NCI-H2196 (cell line): Measurements from ENCODE around the gene MFGE8.

ENCODE experiments used
- DNase-seq: peaks from one replicate; lab custom pipeline; 2025; ENCODE audit not compliant: unreplicated experiment; lab: John Stamatoyannopoulos, UW

The MFGE8 gene

GRCh38 chr15:88900309-88900981 lies 12.7 kb downstream of the MFGE8 start:
- DNase-seq = no peak

GRCh38 chr15:88899251-88899650 lies 13.9 kb downstream of the MFGE8 start:
- DNase-seq = no peak

DNA sequence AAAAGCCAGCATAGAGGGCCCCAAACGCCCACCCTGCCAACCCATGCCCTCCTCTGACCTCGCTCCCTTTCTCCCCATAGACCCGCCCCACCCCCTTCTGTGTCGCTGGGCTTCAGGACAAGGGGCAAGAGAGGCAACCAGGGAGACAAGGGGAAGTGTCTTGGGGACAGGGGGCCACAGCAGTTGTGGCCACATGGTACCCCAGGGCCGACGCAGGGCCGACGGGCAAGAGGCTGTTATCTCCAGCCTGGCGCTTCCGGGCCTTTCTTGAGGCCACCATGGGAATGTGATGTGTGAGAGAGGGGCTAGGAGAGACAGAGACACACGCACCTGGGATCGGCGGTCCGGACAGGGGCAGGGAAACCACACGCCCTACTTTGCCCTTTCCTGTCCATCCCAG lies 14.4 kb downstream of the MFGE8 start:
- DNase-seq = no peak

- DNase-seq = peak; percentile 54
These were observed 15.6 kb downstream of the MFGE8 start for GRCh38 chr15:88897456-88898194.

DNA sequence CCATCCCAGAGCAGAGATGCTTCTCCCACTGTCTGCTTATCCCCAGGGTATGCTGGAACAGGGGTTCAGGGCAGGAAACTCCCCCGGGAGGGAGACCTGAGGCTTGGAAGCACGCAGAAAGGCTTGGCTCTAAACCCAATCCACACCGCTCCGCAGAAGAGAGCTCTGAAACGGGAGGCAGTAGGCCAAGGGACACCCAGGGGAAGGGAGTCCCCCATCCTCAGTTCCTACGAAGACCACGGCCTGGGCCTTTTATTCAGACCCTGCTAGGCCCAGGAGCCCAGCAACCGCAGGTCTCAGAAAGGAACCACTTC lies 16.1 kb downstream of the MFGE8 start:
- DNase-seq = no peak

GRCh38 chr15:88896333-88897033 lies 16.7 kb downstream of the MFGE8 start:
- no peak for DNase-seq

DNA sequence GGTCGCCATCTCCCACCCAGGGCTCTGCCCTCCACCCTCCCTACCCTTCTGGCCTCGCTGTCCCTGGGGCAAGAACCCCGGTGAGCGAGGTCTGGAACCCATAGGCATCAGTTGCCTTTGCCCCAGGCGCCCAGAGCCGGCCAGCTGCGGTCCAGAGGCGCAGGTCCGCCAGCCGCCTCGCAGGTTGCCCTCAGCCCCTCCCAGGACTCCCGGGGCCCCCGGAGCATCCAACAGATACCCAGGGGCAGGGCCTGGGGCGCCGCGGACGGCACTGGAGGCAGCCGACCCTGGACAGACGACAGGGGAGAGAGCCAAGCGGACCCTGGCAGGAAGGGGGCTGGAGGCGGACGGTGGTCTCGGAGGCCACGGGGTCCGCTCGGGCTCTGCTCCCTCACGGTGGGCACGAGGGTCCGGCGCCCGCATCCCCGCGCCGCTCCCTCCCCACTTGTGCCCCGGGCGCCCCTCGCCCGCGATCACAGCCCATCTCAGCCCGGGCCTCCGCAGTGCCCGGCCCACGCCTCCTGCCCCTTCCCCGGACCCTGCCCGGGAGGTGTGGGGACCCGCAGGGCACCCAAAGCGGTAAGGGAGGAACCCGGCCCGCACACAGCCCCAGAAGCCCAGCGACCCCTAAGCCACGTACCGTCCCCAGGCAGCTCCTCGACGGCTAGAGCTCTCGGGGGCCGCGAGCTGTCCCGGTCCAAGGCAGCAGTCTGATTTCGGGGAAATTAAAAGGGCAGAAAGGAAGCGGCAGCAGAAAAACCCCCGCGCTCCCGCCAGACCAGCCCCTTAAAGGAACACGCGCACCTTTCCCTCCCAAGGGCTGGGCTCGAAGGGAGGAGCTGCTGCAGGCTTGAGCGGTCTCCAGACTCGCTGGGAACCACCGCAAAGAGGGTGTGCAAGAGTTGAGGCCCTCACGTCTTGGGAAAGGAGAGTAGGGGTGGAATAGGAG lies 18.1 kb downstream of the MFGE8 start, which contains the start of gene HAPLN3:
TSS of gene HAPLN3 (minus strand) at position 726 of the 949 bp plus-strand sequence. CDS start 8,246 bp downstream, outside the sequence.
- DNase-seq = no peak

GRCh38 chr15:88894348-88894818 lies 18.8 kb downstream of the MFGE8 start:
- no peak for DNase-seq

DNA sequence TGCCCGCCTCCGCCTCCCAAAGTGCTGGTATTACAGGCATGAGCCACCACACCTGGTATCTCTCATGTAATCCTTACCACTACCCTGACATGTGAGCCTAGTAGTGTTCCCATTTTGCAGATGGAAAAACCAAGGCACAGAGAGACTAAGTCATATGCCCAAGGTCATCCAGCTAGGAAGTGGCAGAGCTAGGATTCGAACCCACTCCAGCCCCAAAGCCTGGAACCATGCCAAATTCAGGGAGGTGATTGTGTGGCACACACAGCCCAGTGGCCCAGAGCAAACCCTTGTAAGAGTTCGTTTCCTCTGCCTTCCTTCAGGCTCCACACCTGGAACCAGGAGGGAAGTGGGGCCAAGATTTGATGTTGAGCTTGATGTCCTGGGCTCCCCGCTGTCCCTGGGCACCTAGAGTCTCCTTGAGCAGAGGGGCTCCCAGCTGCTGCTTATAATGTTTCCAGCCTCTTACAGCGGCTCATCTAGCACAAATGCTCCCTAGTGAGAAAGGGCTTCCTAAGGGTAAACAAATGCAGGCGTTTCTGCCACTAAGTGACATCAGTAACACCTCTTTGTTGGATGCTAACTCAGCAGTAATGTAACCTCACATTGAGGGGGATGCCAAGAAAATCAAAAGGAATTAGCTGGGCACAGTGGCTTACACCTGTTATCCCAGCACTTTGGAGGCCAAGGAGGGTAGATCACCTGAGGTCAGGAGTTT lies 21.5 kb downstream of the MFGE8 start:
- no peak for DNase-seq

DNA sequence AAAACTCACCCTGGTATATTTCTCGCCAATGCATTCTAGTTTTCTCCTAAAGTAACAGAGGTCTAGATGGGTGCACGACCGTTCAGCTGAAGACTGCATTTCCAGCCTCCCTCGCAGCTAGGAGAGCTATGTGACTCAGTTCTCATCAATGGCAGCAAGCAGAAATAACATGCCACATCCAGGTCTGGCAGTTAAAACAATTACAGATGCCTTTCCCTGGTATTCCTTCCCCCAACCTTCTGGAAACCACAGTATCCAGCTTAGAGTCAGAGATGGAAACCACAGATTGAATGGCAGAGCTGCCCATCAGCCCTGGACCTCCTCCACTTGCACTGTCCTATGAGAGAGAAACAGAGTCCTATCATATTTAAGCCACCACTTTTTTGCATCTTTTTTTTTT lies 22.7 kb downstream of the MFGE8 start:
- no peak for DNase-seq

- no peak for DNase-seq
These were observed 24.5 kb downstream of the MFGE8 start for GRCh38 chr15:88888719-88889118.

- DNase-seq = no peak
These were observed 26.1 kb downstream of the MFGE8 start for GRCh38 chr15:88887068-88887580.

GRCh38 chr15:88882785-88883184 lies 30.4 kb downstream of the MFGE8 start:
- DNase-seq = no peak

- DNase-seq = no peak
These were observed 31.4 kb downstream of the MFGE8 start for GRCh38 chr15:88881775-88882174.

DNA sequence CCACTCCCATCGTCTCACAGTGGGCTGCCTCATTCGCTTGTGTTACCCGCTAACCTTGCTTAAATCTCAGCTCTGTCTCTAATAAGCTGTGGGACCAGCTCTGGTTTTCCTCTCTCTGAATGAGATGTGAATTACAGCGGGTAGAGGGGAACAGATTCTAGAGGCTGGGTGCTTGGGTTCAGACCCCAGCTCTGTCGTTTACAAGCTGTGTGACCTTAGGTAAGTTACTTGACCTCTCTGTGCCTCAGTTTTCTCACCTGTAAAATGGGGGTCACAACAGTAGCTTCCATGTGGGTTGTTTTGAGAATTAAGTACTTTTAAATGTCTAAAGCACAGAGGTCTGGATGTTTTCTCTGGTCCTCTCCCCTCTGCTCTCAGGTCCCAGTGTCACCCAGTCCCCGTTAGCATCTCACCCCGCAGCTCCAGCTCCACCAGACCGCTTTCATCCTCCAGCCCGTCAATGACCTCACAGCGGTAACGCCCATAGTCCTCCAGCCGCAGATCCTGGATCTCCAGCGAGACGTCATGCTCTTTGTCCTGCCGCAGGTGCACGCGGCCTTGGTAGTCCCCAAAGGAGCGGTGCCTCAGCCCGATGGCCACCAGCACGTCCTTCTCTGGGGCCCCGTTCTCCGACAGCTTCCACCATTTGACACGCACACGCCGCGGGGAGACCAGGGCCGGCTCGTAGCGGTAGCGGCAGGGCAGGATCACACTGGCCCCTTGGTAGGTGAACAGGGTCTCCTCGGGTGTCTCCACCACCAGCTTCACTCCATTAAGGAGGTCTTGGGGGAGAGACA lies 32.0 kb downstream of the MFGE8 start:
- DNase-seq = no peak

DNA sequence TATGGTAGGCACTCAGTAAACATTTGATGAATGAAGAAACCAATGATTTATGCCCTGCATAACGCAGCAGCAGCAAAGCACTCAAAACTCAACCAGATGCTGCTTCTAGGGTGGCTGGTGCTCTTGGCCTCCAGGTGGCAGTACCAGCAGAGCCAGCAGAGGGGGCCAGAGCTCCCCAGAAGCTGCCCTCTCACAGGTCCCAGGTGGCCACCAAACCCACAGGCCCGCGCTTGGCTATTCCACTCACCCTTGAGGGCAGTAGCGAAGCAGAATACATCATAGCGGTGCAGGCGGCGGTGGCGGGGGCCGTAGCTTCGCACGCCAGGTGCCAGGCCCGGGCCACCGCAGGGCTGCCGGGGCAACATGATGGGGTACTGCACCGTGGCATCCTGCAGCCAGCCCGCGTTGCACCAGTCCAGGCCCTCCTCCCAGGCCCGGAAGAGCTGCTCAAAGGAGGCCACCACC lies 34.4 kb downstream of the MFGE8 start:
- peak; percentile 19 for DNase-seq

DNA sequence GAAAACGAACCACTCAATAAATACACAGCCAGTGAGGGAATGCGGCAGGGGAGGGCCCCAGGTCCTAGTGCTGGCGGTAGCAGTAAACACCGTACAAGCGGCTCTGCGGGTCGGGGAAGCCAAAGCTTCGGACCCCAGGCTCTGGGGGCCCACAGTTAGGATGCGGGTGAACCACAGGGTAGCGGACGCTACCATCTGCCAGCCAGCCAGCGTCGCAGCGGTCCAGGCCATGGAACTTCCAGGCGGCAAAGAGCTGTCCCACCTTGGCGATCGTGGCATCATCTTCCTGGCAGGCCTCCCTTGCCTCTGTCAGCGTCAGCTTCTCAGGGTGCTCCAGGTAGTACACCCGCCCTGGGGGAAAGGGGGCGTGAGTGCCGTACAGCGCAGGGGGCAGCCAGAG lies 35.3 kb downstream of the MFGE8 start:
- DNase-seq = no peak

GRCh38 chr15:88877415-88877814 lies 35.8 kb downstream of the MFGE8 start:
- no peak for DNase-seq

- DNase-seq = no peak
These were observed 36.6 kb downstream of the MFGE8 start for GRCh38 chr15:88876573-88876972.
